ENCODE results near the gene FAM3C. TPM values are rescaled to one million over a fixed set of nuclear protein-coding genes. Genes with fewer than 3 reads are reported as not detected.

Gene FAM3C
- total and polyA plus RNA-seq, 10 of the 15 experiments (the other 5 are each of a cell fraction or from before 2014, with no cell fraction given), result 11.0 to 110 (median 27.8) TPM

DNA sequence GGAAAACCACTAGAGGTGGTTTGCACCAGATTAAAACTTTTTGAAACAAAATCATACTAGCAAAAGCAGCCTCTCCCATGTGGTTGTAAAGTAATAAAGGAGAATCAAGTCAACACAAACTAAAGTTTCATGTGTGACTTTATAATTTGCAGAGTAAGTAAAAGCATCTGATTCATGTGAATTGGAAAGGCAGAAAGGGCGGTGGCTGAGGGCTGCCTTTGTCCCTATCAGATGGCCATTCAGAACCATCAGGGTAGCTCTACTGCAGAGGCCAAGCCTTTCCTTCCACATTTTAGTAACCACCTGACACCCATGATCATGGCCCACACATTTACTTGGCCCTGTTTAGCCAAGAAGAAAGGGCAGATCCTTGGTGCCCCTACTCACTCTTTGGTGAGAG is 51.6 kb downstream of the FAM3C start:
- Histone ChIP-seq H3K79me2 (ENCODE audit: control insufficient read depth, insufficient read depth, low read length) (no peaks in the 10 kb centered on the region), H3K4me2 (ENCODE audit: control insufficient read depth, insufficient read depth) (no peak overlapping the region), H3K9ac (ENCODE audit: control insufficient read depth, insufficient read depth, low read length) (no peak overlapping the region), H3K27me3 (replicated peaks in 1 of 2; ENCODE audit: control insufficient read depth in 2 of 2, insufficient read depth in 2 of 2, low read length in 1 of 2) (no peaks in the 10 kb centered on the region), H4K20me1 (ENCODE audit: control insufficient read depth, insufficient read depth) (no peaks in the 10 kb centered on the region), H3K36me3 (ENCODE audit: control insufficient read depth in 2 of 2, insufficient read depth in 2 of 2, low read length in 1 of 2) (peaks cover 0 to 4% of the 10 kb centered on the region in 2 experiments; a peak in 3 of 4 replicates), H3K27ac (ENCODE audit: control insufficient read depth, insufficient read depth) (no peak overlapping the region), H3K4me1 (ENCODE audit: control insufficient read depth, insufficient read depth, low read length) (no peaks in the 10 kb centered on the region), H3K9me3 (replicated peaks; ENCODE audit: control insufficient read depth, insufficient read depth, low read length) (no peaks in the 10 kb centered on the region), H2AFZ (ENCODE audit: control insufficient read depth, low read depth, low read length) (no peak overlapping the region), H3K4me3 (no peak overlapping the region)
- in situ Hi-C loops (cut with MboI) (no loop called here), intact Hi-C loops (cut with micrococcal nuclease; ENCODE audit: unreplicated experiment) (no loop called here)
- TF ChIP-seq KAT2A (conservative IDR thresholded peaks at IDR 0.05; ENCODE audit: control insufficient read depth, low read depth, low read length) (no peak), ZNF274 (IDR thresholded peaks at IDR 0.05; ENCODE audit: insufficient read depth, insufficient read length) (no peak), ZSCAN29 (IDR thresholded peaks at IDR 0.05) (no peak), POLR2A (IDR thresholded peaks at IDR 0.05; ENCODE audit: low read depth, low read length) (no peak), PAX5 (IDR thresholded peaks at IDR 0.05; ENCODE audit: borderline replicate concordance, low read depth, low read length) (no peak)
- TF ChIP-seq, protein P1, sequence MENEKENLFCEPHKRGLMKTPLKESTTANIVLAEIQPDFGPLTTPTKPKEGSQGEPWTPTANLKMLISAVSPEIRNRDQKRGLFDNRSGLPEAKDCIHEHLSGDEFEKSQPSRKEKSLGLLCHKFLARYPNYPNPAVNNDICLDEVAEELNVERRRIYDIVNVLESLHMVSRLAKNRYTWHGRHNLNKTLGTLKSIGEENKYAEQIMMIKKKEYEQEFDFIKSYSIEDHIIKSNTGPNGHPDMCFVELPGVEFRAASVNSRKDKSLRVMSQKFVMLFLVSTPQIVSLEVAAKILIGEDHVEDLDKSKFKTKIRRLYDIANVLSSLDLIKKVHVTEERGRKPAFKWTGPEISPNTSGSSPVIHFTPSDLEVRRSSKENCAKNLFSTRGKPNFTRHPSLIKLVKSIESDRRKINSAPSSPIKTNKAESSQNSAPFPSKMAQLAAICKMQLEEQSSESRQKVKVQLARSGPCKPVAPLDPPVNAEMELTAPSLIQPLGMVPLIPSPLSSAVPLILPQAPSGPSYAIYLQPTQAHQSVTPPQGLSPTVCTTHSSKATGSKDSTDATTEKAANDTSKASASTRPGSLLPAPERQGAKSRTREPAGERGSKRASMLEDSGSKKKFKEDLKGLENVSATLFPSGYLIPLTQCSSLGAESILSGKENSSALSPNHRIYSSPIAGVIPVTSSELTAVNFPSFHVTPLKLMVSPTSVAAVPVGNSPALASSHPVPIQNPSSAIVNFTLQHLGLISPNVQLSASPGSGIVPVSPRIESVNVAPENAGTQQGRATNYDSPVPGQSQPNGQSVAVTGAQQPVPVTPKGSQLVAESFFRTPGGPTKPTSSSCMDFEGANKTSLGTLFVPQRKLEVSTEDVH (IDR thresholded peaks at IDR 0.05; ENCODE audit: low read depth, partially characterized antibody), result no peak
- CTCF ChIA-PET, result interaction anchor here (1.3 to 2.6 kb wide), 2 partner anchors 181 to 204 kb away, joined by 3 to 8 read pairs; no protein-coding TSS in a partner anchor
- RAD21 ChIA-PET (ENCODE audit: unreplicated experiment), result no interaction called here
- no peak for DNase-seq (ENCODE audit: low read depth, low spot score)
- FAIRE-seq, result no peak
- no peak for ATAC-seq
- SMC1A ChIA-PET (ENCODE audit: uncharacterized antibody, unreplicated experiment), result interaction anchor here (1.6 kb wide), 1 partner anchor 26 kb away, joined by 3 read pairs; no protein-coding TSS in a partner anchor
- BruUV-seq (replicated peaks), result no TSS peak
- 92% methylated on average over 1 of the region's 1 CpG for WGBS (ENCODE audit: insufficient coverage, insufficient replicate concordance, low lambda C conversion rate, missing lambda C conversion rate)
- POLR2A ChIA-PET, result no interaction called here

Data from GM12878 (cell line).